Colon (tissue), 2 donors: ENCODE data around the gene MKNK2.

Experiments
- FAIRE-seq: peaks from 2 replicates; lab custom pipeline; 2012; peaks lifted over from hg19 to GRCh38; lab: Jason Lieb, UNC
- donor health status: control.
- donor health status: control.

MKNK2 gene

GRCh38 chr19:2027361-2027760 lies 23.7 kb downstream of the MKNK2 start:
- no peak for FAIRE-seq

GRCh38 chr19:2026770-2027169 lies 24.3 kb downstream of the MKNK2 start:
- FAIRE-seq = no peak

- FAIRE-seq = no peak
Observed at GRCh38 chr19:2022289-2022688, 28.8 kb downstream of the MKNK2 start.

- FAIRE-seq = no peak
Observed at GRCh38 chr19:2021453-2022140, 29.4 kb downstream of the MKNK2 start.

- FAIRE-seq = no peak
Observed at GRCh38 chr19:2018752-2019151, 32.3 kb downstream of the MKNK2 start.

GRCh38 chr19:2016041-2016807 lies 34.8 kb downstream of the MKNK2 start:
- FAIRE-seq = no peak

GRCh38 chr19:2015608-2015950 lies 35.5 kb downstream of the MKNK2 start, which contains the start of gene BTBD2:
Gene BTBD2, minus strand, starts transcription at chr19:2015714. Its CDS starts 11 bp downstream, at chr19:2015703.
- no peak for FAIRE-seq

GRCh38 chr19:2014731-2015607 lies 36.1 kb downstream of the MKNK2 start:
- FAIRE-seq = no peak

- FAIRE-seq = no peak
Observed at GRCh38 chr19:2014131-2014571, 36.9 kb downstream of the MKNK2 start.

- no peak for FAIRE-seq
Observed at GRCh38 chr19:2013683-2013961, 37.4 kb downstream of the MKNK2 start.

GRCh38 chr19:2012941-2013682 lies 37.9 kb downstream of the MKNK2 start:
- no peak for FAIRE-seq

GRCh38 chr19:2011169-2011568 lies 39.9 kb downstream of the MKNK2 start:
- no peak for FAIRE-seq

GRCh38 chr19:2010135-2010668 lies 40.8 kb downstream of the MKNK2 start:
- FAIRE-seq = no peak

- FAIRE-seq = no peak
Observed at GRCh38 chr19:2003874-2004273, 47.2 kb downstream of the MKNK2 start.

- FAIRE-seq = no peak
Observed at GRCh38 chr19:1999856-2000515, 51.1 kb downstream of the MKNK2 start.

GRCh38 chr19:1998712-1999708 lies 52.0 kb downstream of the MKNK2 start:
- no peak for FAIRE-seq

- FAIRE-seq = no peak
Observed at GRCh38 chr19:1997353-1998233, 53.5 kb downstream of the MKNK2 start.

GRCh38 chr19:1992759-1993260 lies 58.2 kb downstream of the MKNK2 start:
- no peak for FAIRE-seq
